ENCODE results near the gene BCL6B.

BCL6B gene

DNA sequence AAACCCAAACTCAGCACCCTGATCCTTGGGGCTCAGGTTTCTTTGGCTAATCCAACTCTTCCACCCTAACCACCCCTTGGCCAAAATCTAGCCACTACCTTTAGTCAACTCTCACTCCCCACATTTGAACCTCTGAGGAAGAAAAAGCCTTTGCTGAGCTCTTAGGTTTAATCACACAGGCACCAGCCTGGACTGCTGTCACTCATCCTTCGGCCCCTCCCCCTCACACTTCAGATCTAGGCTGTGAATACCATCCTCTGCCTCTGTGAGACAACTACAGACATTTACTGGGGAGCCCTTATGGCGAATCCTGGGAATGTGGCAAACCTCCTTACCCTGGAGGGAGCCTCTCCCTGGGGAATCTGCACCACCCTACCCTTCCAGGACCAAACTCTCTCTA, 15.7 kb upstream of the BCL6B start:
- no peak for DNase-seq (ENCODE audit: low spot score)

GRCh38 chr17:7010523-7010922, 12.3 kb upstream of the BCL6B start:
- DNase-seq (ENCODE audit: low spot score): no peak

- no peak for DNase-seq (ENCODE audit: low spot score)
Observed at GRCh38 chr17:7011415-7011814, 11.4 kb upstream of the BCL6B start.

DNA sequence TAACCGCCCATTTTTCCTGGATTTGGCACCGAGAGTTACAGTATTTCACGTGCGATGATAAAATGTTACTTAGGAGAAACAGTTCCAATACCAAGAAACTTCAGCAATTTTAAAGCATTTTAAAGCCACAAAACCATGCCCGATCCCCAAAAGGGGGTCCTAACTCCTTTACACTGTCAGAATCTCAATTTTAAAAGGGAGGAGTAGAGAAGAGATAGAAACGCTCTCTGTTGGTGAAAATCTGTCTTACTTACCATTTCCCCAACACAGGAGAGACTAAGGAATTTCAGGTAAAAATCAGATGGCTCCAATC, 11.0 kb upstream of the BCL6B start:
- DNase-seq (ENCODE audit: low spot score): no peak

DNA sequence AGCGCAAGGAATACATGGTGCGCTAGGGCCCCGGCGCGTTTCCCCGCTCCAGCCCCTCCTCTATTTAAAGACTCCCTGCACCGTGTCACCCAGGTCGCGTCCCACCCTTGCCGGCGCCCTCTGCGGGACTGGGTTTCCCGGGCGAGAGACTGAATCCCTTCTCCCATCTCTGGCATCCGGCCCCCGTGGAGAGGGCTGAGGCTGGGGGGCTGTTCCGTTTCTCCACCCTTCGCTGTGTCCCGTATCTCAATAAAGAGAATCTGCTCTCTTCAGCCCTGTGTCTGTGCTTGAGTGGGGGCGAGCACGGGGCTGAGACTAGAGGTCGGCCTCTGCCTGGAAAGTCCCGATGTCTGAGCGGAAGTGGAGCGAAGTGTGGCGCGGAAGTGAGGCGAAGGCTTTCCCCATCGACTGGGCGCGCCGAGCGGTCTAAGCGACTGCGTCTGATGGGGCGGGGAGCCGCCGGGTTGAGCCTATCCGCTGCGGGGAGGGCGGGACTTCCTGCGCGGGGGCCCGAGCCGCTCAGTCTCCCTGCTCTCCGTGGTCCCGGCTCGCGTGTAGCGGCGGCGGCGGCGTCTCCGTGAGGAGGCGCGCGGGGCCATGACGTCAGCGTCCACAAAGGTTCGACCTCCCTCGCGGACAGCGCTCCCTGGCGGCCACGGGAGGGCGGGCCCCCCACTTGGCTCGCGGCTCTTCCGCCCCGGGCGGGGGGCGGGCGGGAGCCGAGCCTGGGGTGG, 8.4 kb upstream of the BCL6B start:
- peak; percentile 88 for DNase-seq (ENCODE audit: low spot score)

DNA sequence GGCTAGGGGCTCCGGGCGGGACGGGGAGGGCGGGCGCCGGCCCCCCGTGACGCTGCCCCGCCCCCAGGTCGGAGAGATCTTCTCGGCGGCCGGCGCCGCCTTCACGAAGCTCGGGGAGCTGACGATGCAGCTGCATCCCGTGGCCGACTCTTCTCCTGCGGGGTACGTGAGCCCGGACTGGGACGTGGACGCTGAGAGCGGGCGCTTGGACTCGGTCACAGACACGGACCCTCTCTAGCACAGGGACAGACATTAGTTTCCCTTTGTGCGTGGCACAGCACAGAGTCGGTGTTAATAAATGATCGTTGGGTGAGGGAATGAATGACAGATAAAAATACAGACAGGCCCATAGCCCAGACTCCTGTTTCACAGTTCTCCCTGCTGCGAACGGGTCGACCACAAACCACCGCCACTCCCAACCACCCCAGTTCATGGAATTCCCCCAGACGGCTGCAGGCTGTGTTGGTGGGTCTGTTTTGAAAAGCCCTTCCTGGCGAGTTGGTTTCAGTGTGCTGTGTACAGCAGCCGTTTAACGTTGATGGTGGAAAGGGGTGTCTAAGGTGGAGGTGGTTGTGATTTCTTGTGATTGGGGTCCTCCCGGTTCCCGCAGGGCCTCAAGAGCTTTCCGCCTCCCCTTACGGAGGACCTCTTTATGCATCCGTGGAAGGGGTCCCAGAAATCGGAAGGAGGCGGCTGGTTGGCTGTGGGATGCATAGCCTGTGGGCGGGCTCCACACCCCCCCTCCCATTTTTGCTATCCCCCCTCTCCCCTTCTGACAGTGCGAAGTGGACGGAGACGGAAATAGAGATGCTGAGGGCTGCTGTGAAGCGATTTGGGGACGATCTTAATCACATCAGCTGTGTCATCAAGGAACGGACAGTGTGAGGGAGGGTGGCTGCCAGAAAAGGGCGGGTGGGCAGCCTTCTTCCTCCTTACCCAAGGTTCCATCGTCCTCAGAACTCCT, 7.6 kb upstream of the BCL6B start:
- DNase-seq (ENCODE audit: low spot score): no peak

GRCh38 chr17:7016418-7016817, 6.4 kb upstream of the BCL6B start:
- DNase-seq (ENCODE audit: low spot score): no peak

DNA sequence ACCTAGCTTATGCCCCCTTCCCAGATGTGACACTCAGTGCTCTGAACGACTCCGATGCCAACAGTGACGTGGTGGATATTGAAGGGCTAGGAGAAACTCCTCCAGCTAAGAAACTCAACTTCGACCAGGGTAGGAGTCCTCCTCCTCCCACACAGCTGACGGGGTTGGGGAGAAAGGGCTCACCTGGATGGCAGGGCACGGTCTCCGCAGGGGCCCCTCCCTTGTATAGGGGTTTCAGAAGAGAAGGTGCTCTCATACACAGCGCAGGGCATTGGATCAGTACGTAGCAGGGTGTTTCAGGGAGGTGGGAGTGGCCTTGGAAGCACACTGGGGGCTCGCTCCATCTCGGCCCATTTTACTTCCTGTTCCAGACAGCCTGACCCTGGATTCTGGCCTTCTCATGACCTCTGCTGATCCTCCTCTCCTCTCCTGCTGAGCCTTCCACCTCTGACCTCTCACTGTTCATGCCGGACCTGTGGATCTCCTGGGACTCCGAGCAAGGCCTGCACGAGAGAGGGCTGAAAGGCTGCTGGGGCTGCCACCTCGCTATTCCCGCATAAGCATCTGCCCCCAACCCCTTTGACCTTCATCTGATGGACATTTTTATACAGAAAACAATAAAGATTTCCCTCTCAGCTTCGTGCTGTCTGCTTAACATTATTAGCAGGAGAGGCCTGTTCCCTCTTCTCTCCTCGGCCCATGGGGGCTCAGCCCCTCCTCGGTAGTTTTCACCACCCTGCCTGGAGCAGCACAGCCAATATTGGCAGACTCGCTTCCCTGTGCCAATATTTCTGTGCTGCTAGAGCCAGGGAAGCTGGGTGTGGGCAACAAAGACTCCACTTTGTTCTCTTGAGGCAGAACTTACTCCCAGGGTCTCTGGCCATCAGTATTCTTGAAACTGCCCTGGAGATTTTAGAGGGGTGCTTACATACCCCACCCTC, 5.7 kb upstream of the BCL6B start:
- DNase-seq (ENCODE audit: low spot score): no peak

- no peak for DNase-seq (ENCODE audit: low spot score)
Observed at GRCh38 chr17:7017827-7018200, 5.0 kb upstream of the BCL6B start.

DNA sequence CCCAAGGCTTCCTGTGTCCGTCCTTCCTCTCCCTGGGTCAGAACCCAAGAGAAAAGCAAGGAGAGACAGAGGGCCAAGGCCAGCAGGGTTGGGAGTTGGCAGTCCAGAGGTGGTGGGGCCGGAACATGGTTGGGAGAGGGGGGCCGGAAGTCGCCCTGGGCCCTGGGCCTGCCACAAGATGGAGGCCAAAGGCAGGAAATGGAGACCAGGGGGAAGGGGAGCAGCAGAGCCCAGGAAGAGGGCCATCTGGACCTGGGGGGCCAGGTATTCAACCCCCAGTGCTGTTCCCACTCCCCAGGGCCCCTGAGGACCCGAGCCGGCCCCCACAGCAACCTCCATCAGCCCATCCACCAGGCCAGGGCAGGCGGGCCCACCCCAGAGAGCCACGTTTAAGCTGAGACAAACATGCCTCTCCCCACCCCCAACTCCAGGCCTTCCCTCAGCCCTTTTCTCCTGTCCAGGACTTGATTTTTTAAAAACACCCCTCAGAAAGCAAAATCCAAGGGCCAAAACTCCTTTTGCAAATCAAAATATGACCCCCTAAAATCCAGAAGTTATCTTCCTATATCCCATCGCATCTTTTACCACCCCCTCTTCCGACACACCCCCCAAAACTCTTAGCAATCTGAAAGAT, 4.4 kb upstream of the BCL6B start:
- DNase-seq (ENCODE audit: low spot score): no peak

DNA sequence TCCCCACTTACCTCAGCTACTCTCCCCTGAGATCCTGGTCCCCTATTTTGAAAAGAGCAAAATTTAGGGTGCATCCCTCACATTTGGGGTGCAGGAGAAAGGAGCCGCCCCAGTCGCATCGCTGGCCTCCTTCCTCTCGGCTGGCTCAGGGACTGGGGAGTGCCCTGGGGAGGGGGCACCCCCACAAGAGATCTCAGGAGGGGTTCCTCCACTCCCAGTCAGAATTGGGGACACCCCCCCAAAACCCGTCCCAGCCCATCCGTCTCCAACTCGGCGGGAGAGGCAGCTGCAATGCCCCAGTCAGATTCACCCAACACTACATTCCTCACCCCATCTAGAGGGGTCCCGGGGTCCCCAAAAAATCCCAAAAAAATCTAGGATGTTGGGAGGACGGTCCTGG, 3.5 kb upstream of the BCL6B start:
- DNase-seq (ENCODE audit: low spot score): no peak

GRCh38 chr17:7019839-7020519, 2.9 kb upstream of the BCL6B start:
- DNase-seq (ENCODE audit: low spot score): peak; percentile 37

DNA sequence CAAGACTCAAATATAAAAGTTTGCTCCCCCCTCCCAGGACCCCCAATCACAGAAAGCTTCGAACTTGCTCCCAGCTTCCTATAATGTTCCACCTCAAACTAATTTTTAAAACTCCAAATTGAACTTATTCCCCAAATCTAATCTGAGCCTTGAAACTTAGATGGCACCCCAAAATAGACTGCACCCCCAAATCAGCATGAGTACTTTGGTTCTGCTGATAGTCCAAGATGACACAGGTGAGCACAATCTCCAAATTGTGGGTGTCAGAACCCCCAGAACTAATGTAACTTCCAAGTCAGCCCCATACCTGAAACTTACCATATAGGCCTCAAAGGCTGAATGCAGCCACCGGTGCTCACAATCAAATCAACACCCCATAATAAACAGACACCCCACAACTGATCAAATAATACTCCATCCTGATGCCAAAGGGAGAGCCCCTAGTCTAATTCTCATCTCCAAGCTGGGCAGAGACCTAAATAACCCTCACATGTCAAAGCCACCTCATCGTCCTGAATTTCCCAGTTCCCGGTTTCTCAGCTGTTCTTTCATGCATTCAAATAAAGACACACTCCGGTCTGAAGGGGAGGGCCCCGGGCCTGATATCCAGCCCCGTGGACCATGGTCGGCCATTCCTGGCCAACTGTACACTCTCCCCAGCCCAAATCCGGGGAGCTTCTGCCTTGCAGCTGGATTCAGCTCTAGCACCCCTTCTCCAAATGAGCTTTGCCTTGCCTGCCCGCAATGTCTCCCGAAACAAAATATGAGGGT, 1.8 kb upstream of the BCL6B start:
- DNase-seq (ENCODE audit: low spot score): no peak

DNA sequence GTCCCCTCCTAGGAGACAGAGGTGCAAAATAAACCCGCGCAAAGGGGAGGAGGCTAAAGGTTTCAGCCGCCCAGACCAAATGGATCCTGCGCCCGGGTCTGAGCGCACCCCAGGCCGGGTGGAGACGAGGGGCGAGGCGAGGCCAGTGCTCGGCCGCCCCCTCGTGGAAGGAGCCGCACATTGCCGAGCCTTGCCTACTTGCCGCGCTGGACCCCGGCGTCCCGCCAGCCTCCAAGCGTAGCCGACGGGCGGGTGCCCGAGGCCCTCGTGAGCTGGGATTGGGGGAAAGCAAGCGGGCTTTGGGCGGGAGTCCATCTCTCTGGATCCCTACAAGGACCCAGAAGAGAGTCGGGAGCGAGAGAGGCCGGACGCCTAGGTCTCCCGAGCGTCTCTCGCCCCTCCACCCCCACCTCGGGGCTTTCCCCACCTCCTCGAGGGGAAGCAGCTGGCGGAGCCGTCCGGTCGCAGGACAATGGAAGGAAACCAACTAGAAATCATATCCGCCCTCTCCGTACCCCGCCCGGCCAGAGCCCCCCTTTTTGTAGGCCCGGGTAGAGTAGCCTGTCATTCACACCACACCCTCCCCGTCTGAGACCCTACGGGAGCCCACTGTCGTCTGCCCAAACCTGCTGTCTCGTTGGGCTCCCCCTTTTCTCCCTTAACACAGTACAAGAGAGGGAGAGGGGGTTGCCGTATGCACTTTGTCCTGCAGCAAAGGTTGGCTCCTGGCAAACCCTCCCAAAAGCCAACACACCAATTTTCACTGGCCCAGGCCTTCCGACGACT, 664 bp upstream of the BCL6B start:
- DNase-seq (ENCODE audit: low spot score): peak; percentile 87

DNA sequence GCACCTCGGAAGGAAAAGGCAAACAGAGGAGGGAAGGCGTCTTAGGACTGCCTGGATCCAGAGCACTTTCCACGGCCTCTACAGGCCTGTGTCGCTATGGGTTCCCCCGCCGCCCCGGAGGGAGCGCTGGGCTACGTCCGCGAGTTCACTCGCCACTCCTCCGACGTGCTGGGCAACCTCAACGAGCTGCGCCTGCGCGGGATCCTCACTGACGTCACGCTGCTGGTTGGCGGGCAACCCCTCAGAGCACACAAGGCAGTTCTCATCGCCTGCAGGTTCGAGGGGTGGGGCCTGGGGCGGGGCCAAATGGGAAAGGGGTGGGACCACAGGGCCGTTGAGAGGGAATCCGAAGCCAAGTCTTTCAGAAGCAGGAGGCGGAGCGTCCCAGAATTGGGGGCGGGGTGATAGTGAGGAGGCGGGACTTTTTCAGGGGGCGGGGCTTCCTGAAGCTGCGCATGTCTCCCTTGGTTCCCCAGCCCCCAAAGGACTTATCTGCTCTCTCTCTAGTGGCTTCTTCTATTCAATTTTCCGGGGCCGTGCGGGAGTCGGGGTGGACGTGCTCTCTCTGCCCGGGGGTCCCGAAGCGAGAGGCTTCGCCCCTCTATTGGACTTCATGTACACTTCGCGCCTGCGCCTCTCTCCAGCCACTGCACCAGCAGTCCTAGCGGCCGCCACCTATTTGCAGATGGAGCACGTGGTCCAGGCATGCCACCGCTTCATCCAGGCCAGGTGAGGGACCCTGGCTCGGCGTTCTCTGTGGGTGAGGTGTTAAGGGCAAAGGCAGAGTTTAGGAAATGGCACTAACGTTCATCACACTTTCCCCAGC, 939 bp downstream of the BCL6B start:
- DNase-seq (ENCODE audit: low spot score): no peak

DNA sequence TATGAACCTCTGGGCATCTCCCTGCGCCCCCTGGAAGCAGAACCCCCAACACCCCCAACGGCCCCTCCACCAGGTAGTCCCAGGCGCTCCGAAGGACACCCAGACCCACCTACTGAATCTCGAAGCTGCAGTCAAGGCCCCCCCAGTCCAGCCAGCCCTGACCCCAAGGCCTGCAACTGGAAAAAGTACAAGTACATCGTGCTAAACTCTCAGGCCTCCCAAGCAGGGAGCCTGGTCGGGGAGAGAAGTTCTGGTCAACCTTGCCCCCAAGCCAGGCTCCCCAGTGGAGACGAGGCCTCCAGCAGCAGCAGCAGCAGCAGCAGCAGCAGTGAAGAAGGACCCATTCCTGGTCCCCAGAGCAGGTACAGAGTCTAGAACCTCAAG, 1.5 kb downstream of the BCL6B start:
- DNase-seq (ENCODE audit: low spot score): no peak

DNA sequence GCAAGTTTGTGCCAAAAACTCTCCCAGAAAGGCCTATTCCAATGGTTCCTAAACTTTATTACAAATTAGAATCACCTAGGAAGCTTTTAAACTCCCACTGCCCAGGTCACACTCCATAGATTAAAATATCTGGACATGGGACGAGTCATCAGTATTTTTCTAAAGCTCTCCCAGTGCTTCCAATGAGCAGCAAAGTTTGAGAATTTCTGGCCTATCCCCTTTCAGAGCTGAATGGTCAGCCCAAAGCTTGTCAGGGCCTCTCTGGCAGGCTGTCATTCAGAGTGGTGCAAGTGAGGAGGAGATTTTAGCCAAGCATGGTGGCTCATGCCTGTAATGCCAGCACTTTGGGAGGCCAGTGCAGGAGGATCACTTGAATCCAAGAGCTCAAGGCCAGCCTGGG, 2.4 kb downstream of the BCL6B start:
- DNase-seq (ENCODE audit: low spot score): no peak

DNA sequence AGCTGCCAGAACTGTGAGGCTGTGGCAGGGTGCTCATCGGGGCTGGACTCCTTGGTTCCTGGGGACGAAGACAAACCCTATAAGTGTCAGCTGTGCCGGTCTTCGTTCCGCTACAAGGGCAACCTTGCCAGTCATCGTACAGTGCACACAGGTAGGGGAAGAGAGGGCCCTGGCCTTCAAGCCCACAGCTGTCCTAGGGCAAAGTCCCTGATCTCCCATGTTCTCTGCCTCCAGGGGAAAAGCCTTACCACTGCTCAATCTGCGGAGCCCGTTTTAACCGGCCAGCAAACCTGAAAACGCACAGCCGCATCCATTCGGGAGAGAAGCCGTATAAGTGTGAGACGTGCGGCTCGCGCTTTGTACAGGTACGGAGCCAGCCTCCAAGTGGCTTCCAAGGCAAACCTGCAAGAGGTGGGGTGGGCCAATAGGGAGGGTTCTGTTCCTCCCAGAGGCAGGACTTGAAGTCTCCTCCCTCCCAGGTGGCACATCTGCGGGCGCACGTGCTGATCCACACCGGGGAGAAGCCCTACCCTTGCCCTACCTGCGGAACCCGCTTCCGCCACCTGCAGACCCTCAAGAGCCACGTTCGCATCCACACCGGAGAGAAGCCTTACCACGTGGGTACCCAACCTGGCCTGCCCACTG, 3.7 kb downstream of the BCL6B start:
- no peak for DNase-seq (ENCODE audit: low spot score)
